Nephron (organoid): ENCODE data around the gene SMOC2.
"Not testable (repeated sequence)": the region's sequence is repeated elsewhere in the genome, so short reads cannot be mapped to it uniquely, and the experiment has no call there.

Source experiments
- H3K27ac Mint-ChIP-seq, 3 experiments: 2 replicates each; pipeline ENCODE4 v1.8.0; 2020; ENCODE audit warnings: mixed read lengths in 3 of 3, mild to moderate bottlenecking in 2 of 3, moderate library complexity in 1 of 3
- H3K27me3 Mint-ChIP-seq: 2 replicates; pipeline ENCODE4 v1.8.0; 2021; ENCODE audit warnings: low read depth, mild to moderate bottlenecking, moderate library complexity, mixed read lengths
- H3K36me3 Mint-ChIP-seq: 2 replicates; pipeline ENCODE4 v1.8.0; 2020; ENCODE audit warnings: low read depth, mixed read lengths
- H3K4me1 Mint-ChIP-seq: 2 replicates; pipeline ENCODE4 v1.8.0; 2020; ENCODE audit warnings: mixed read lengths
- H3K4me3 Mint-ChIP-seq, 3 experiments: 2 replicates each; pipeline ENCODE4 v1.8.0; 2020; ENCODE audit warnings: mild to moderate bottlenecking in 3 of 3, mixed read lengths in 3 of 3, moderate library complexity in 2 of 3
- H3K9me3 Mint-ChIP-seq: 2 replicates; pipeline ENCODE4 v1.8.0; 2020; ENCODE audit warnings: mixed read lengths
- CTCF ChIP-seq, 3 experiments: fragments of 200-600 bp; sonication (generic); IDR thresholded peaks; one replicate each; pipeline ENCODE4 v1.5.0; 2021; ENCODE audit warnings: antibody characterized with exemption in 3 of 3; ENCODE audit not compliant: unreplicated experiment in 3 of 3

SMOC2 gene

DNA sequence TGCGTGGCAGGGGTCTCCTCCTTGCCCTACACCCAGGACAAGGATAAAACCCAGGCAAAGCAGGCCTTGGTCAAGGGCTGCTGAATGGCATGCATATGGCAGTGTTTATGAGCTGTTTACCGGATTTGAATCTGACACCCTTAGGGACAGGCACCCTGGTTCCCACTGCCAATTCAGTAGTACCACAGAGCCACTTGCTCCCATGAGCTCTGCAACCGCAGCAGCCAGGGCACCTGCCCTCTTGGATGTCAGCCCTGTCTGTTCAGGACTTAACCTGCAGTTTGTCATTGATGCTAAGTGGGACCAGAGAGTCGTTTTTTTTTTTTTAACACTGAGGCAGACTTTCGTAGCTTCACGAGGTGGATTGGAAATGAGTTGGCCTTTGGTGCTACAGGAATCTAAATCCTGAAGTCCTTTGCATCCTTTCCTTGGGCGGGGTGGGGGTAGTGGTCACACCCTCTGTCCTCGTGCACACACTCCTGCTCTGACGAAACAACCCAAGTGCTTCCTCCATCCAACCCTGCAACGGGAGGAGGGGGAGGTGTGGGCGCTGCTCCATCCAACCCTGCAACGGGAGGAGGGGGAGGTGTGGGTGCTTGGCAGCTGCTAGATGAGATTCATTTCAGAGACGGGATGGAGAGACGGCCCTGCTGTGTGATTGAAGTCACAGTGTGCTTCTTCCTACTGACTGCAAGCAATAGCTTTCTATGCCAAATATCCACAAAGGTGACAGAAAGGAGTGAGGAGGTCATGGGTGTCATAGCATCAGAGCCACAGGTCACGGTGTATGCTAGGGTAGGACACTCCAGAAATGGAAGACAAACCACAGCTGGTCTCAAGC, 166.5 kb downstream of the SMOC2 start:
- no peaks in the 10 kb centered on the region for H3K9me3 Mint-ChIP-seq
- peaks cover 20% of the 10 kb centered on the region for H3K27me3 Mint-ChIP-seq
- TF ChIP-seq CTCF (IDR thresholded peaks at IDR 0.05; ENCODE audit: unreplicated experiment in 3 of 3) = no peak
- peaks cover 39% of the 10 kb centered on the region for H3K4me1 Mint-ChIP-seq
- H3K4me3 Mint-ChIP-seq = no peak overlapping the region
- peak overlapping the region; percentile 41 to 82 (median 61) for H3K27ac Mint-ChIP-seq
- H3K36me3 Mint-ChIP-seq = no peaks in the 10 kb centered on the region

GRCh38 chr6:168608113-168608400, 167.1 kb downstream of the SMOC2 start:
- Mint-ChIP-seq H3K4me1 (peaks cover 39% of the 10 kb centered on the region), H3K4me3 (no peak overlapping the region), H3K36me3 (no peaks in the 10 kb centered on the region), H3K27ac (peak overlapping the region; percentile 41 to 82 (median 61)), H3K9me3 (no peaks in the 10 kb centered on the region), H3K27me3 (peaks cover 17% of the 10 kb centered on the region)
- TF ChIP-seq CTCF (IDR thresholded peaks at IDR 0.05; ENCODE audit: unreplicated experiment in 3 of 3) = no peak

DNA sequence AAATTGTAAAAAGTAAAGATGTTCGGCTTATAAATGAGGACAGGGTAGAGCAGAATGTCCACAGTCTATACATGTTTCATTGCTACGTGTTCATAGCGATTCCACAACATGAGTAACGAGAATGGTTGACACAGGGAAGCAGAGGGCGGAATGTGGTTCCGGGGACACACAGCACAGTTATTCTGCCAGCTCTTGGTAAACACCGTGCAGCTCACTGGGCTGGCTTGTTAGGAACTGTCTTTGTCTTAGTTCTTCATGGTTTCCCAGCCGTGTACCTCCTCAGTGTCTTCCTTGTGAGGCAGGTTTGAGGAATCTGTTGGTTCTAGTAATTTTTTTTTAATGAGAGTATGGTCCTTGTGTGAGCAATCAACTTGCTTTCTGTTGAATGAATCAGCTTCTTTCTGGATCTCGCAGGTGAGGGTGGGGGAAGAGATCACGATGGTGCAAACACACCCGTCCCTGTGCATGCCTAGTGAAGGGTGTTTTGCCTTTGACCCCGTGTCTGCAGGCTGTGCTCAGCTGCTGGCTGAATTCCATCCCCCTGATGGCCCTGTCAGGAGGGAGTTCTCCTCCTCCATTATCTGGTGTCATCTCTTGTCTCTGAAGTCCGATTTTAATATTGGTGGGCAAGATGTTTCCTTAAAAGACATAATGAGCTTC, 168.2 kb downstream of the SMOC2 start:
- Mint-ChIP-seq H3K9me3 (no peaks in the 10 kb centered on the region), H3K27ac (peak overlapping the region in 1 of 3 experiments; percentile 6), H3K4me1 (peaks cover 39% of the 10 kb centered on the region), H3K27me3 (peaks cover 13% of the 10 kb centered on the region), H3K36me3 (peaks cover 3% of the 10 kb centered on the region), H3K4me3 (no peak overlapping the region)
- TF ChIP-seq CTCF (IDR thresholded peaks at IDR 0.05; ENCODE audit: unreplicated experiment in 3 of 3) = no peak

- peaks cover 39% of the 10 kb centered on the region for H3K4me1 Mint-ChIP-seq
- peaks cover 13% of the 10 kb centered on the region for H3K27me3 Mint-ChIP-seq
- H3K4me3 Mint-ChIP-seq = no peak overlapping the region
- TF ChIP-seq CTCF (IDR thresholded peaks at IDR 0.05; ENCODE audit: unreplicated experiment in 3 of 3) = no peak
- H3K36me3 Mint-ChIP-seq = peaks cover 7% of the 10 kb centered on the region
- H3K9me3 Mint-ChIP-seq = no peaks in the 10 kb centered on the region
- H3K27ac Mint-ChIP-seq = no peak overlapping the region
Observed at GRCh38 chr6:168609914-168610490, 169.0 kb downstream of the SMOC2 start.

DNA sequence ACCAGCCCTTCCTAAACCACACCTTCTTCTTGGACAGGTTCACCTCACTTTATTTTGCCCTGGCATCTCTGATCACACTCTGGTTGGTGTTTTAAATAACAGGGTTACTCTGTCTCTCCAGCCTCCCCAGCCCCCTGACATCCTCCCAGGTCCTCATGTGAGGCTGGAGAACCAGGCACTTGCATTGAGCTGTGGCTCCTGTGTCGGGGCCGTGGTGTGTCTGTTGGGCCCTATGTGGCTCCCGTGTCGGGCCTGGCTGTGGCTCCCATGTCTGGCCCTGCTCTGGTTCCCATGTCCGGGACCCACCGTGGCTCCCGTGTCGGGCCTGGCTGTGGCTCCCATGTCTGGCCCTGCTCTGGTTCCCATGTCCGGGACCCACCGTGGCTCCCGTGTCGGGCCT, 170.0 kb downstream of the SMOC2 start:
- not testable (repeated sequence) for H3K4me3 Mint-ChIP-seq

GRCh38 chr6:168611691-168612090, 170.7 kb downstream of the SMOC2 start:
- peaks cover 34% of the 10 kb centered on the region for H3K4me1 Mint-ChIP-seq
- peaks cover 15% of the 10 kb centered on the region for H3K36me3 Mint-ChIP-seq
- no peak overlapping the region for H3K27ac Mint-ChIP-seq
- peaks cover 5% of the 10 kb centered on the region for H3K9me3 Mint-ChIP-seq
- TF ChIP-seq CTCF (IDR thresholded peaks at IDR 0.05; ENCODE audit: unreplicated experiment in 3 of 3) = no peak
- peaks cover 6% of the 10 kb centered on the region for H3K27me3 Mint-ChIP-seq
- no peak overlapping the region for H3K4me3 Mint-ChIP-seq

More for the DNA sequence above, 170.0 kb downstream of the SMOC2 start:
- not testable (repeated sequence) for H3K27ac Mint-ChIP-seq, H3K27me3 Mint-ChIP-seq, H3K9me3 Mint-ChIP-seq
- Mint-ChIP-seq H3K36me3 (peaks cover 15% of the 10 kb centered on the region), H3K4me1 (peaks cover 35% of the 10 kb centered on the region)
